CD4-positive, alpha-beta T cell treated with Interferon alpha-2 for 1 hour (primary cell): Measurements from ENCODE around the gene TFAP2A.

Experiments used
- DNase-seq, 2 donors: peaks; one replicate each; pipeline ENCODE4 v3.0.0-alpha.2; 2020 to 2022

Gene TFAP2A

GRCh38 chr6:10414756-10415616 is at the start of gene TFAP2A:
TFAP2A (minus strand) TSS chr6:10415074; CDS start chr6:10414991, 83 bp downstream.
- DNase-seq, result no peak

DNA sequence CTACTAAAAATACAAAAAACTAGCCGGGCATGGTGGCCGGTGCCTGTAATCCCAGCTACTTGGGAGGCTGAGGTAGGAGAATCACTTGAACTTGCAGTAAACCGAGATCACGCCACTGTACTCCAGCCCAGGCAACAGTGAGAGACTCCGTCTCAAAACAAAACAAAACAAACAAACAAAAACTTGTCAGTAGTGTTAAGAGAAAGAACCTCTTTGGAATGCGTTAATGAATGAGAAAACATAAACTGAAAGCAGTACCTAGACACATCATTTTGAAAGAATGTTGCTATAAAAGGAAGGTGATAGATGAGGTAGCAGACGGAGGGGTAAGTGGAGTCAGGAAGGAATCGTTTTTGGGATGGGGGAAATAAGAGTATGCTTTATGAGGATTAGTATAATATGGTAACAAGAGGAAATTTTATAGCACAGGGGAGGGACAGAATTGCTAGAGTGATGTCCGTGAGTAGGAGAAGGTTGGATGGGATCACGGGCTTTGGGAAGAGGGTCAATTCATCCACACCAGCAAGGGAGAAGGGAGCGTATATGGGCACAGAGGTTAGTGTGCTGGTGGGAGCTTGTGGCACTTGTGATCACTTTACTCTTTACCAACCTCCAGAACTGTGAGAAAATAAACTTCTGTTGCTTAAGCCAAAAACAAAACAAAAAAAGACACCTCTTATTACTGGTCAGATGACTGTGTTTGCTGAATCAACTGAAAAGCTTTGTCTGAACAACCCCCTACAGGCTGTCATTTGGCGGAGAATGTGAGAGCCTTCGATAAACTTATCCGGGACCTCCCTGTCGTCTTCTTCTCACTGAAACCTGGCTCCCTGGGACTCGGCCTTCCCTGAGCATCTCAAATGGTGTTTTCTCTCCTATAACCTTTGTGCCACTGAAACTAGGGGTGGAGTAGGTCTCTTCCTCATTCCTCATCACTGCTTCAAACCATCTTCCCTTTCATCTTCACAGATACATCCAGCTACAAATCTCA is 48.9 kb upstream of the TFAP2A start:
- DNase-seq, result no peak

DNA sequence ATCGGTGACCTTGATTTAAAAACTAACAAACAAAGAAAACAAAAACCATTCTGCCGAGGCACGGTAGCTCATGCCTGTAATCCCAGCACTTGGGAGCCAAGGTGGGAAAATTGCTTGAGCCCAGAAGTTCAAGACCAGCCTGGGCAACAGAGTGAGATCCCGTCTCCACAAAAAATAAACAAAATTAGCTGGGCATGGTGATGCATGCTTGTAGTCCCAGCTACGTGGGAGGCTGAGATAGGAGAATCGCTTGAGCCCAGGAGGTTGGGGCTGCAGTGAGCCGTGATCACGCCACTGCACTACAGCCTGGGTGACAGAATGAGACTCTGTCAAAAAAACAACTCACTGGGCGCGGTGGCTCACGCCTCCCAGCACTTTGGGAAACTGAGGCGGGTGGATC is 48.2 kb upstream of the TFAP2A start:
- DNase-seq, result no peak

GRCh38 chr6:10461850-10462249 is 47.0 kb upstream of the TFAP2A start:
- no peak for DNase-seq

- DNase-seq, result no peak
Observed at GRCh38 chr6:10460096-10460495, 45.2 kb upstream of the TFAP2A start.

DNA sequence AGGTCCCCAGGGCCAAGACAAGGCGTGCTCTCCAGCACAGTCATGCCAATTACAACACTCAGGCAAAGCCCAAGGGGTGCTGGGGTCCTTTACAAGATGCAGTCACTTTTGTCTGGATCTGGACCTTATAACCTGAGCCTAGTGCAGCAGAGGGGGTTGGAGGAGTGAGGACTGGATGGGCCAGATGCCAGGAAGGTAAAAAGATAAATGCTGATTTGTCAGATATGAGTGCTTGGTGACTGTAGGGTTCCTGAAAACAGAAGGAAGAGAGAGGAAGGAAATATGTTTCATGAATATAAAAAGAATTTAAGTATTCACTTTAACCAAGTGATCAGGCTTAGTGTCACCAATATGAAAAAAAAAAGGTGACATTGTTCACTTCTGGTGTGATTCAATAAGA is 43.4 kb upstream of the TFAP2A start:
- DNase-seq, result no peak

DNA sequence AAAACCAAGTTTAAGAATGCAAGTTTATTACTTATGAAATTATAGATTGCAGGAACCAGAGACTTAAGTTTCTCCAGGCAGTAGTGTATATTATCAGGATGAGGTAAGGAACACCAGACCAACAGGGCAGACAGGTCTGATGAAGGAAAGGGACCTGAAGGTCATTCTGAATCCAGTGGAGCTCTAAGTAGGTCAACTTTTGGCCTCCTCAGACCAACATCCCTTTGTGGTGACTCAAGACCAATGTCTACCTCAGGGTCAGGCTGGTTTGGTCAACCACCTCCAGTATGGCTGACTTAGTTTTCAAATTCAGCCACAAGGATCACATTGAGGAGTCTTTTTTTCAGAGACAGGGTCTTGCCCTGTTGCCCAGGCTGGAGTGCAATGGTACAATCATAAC is 38.7 kb upstream of the TFAP2A start:
- no peak for DNase-seq

DNA sequence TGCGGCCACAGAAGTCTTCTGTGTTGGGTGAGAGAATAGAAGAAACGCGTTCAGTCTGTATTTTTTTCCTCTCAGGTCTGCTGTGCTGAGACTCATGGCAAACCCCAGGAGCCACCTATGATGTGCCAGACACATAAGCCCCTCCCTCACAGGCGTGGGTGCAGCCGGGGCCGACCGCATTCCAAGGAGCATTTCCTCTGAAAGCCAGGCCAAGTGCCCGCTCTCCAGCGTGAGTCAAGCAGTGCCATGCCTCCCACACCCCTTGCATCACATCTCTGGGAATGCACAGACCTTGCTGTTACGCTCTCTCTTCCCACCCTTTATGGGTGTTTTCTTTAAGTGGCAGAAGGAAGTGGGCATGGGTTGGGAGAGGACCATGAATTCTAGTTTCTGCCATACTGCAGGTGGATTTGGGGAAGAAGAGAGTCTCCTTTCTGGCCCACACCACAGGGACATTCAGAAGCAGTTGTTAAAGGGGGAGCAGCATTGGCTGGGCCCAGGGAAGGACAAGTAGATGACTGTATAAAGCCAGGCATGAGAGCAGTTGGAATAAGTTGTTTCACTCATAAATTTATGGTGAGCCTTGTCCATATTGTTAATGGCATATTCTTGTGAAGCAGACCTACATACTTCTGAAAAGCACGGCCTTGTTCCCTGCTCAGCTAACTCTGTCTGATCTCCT is 37.1 kb upstream of the TFAP2A start:
- DNase-seq, result no peak

- no peak for DNase-seq
Observed at GRCh38 chr6:10451394-10451793, 36.5 kb upstream of the TFAP2A start.

GRCh38 chr6:10449751-10450150 is 34.9 kb upstream of the TFAP2A start:
- no peak for DNase-seq

- DNase-seq, result no peak
Observed at GRCh38 chr6:10448096-10448495, 33.2 kb upstream of the TFAP2A start.

- no peak for DNase-seq
Observed at GRCh38 chr6:10446548-10446947, 31.7 kb upstream of the TFAP2A start.

- no peak for DNase-seq
Observed at GRCh38 chr6:10441655-10442009, 26.8 kb upstream of the TFAP2A start.

DNA sequence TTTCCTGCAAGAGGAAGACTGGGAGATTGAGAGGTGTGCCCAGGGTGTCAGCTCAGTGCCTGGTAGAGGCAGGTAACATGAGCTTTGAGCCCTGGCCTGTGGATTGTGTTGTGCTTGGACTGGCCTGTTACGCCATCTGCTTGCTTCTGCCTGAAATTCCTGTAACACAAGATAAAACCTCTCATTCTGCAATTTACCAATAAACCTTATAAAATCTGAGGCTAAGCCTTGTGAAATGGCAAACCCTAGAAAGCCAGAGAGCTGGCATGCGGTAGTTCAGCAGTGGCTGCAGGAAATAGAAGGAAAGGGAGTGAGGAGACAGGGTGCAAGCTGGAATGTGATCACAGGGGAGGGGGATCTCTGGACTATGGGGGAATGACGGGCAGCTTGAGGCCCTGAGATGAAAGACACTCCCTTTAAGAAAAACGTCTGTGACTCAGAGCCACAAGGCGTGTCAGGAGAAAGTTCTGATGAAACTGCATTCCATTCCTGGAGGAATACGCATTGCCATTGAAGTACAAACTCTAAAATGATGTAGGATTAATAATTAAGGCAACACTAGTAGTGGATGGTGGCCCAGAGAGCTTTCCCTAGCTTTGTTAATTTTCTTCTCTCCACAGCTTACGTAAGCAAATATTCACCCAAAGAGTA is 26.3 kb upstream of the TFAP2A start:
- DNase-seq, result no peak

DNA sequence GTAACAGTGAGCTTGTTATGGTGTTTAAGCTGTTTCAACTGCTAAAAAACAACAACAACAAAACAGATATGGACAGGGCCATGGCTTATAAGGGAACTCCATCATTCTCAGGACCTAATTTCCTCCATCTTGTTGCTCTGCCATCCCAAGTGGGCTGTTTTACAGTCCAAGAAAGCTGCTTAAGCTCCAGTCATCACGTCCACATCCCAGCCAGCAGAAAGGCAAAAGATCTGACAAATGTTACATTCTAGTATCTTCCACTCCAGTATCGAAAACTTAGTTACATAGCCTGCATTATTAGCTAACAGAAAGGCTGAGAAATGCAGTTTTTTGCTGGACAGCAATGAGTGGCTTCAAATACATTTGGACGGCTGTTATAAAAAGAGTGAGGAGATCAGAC is 23.0 kb upstream of the TFAP2A start:
- DNase-seq, result no peak

DNA sequence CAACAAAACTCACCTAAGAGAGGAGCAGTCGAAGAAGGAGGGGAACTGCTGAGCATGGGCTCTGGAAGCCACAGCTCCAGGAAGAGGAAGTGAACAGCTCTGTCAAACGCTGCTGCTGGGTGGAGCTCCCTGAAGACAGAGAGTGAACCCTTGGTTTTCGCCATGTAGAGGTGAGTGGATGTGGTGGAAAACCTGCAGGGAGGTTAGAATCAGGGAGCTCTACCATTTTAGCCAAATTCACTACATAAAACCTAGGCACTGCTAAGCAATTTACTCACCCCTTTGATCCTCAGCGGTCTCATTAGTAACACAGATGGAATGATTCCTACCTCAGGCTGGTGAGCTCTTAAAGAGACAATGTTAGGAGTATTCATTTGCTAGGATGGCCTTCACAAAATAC is 19.4 kb upstream of the TFAP2A start:
- DNase-seq, result no peak

GRCh38 chr6:10433322-10433721 is 18.4 kb upstream of the TFAP2A start:
- DNase-seq, result no peak

- DNase-seq, result no peak
Observed at GRCh38 chr6:10431423-10432164, 16.7 kb upstream of the TFAP2A start.

DNA sequence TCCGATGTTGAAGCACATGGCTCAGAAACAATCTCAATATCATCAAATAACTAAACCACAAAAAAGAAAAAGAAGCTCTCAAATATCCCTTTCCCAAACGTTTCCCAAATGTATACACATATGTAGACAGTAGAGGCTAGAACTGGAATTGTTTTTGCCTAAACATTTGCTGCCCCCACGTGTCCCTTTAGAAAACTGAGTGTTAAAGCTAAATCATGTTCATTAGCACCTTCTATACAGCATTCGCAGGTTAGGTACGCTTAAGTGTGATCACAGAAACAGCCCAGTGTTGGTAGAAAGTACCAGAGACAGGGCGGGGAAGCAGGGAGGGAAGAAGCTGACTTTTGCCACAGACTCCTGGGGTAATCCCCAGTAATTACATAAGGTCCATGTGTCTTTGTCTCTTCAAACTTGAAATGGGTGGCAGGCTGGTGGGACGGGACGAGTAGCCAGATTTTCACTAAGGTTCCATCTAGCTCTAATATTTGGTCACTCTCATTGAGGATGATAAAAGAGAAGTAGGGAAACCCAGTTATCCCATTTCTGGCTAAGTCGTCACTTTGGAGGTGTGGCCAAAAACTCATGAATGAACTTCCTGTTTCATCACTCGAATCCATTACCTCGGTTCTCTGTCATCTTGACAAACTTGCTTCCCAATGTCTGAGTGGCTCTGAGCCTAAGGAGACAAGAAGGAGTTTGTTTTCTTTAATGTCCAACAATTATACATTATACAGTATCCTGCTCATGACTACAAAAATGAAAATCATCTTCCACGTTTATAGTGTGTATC is 15.0 kb upstream of the TFAP2A start:
- peak in 1 of 2 donors; percentile 26 for DNase-seq

DNA sequence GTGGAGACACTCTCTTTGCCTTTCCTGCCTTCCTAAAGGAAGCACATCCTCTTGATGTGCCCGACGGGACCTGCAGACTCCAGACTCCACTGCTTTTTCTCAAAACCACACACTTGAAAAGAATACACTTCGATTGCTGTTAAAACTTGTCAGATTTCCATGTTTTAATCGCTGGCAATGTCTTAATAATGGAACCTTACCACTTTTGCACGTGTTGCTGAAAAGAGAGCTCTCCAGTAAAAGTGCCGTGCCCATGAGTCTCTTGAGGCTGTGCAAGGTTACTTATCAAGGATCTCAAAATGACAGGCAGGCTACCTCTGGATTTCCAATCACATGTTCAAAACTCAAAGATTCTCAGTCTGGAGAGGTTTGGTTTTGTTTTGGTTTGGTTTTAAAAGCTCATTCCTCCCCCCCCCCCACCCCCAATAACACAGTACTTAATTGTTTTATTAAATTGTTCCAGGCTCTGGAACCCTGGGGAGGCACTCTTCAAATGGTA is 12.0 kb upstream of the TFAP2A start:
- DNase-seq, result no peak
